Stimulated activated CD8-positive, alpha-beta memory T cell treated with anti-CD3 and anti-CD28 coated beads, Interleukin-15, amount 100 ng/mL, for 48 hours (primary cell): Measurements from ENCODE around the gene CATSPERD.
"Not testable (repeated sequence)": the region's sequence is repeated elsewhere in the genome, so short reads cannot be mapped to it uniquely, and the experiment has no call there.

Experiments used
- DNase-seq, 2 donors: peaks; one replicate each; pipeline ENCODE4 v3.0.0-alpha.2; 2020; ENCODE audit warnings: low read depth in 2 of 2

CATSPERD gene

DNA sequence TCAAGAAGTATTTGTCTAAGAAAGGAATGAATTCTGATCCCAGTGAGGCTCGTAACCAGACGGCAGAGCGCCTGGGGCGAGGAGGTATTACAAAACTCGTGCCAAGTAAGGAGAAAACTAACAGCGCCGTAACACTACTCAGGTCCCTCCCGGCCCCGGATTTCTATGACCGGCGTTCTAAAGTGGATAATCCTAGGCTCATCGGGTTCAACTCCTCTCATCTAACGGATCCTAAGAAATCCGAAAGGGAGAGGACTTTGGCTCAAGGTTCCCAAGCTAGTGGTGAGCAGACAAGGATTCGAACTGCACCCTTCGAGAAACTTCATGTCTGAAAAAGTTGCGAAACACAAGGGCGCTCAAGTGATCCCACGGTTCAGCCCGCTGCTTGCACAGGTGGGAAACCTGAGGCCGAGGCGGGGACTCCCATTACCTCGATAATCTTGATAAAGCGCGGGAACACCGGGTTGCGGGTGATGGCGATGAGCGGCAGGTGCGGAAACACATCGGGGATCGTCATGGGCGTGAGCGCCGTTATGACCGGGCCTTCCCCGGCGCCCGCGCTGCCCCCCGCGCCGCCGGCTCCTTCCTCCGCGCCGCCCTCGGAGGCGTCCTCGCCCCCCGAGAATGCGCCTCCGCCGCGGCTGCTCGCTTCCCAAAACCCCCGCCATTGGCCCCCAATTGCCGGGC is 1.0 kb upstream of the CATSPERD start:
- DNase-seq = no peak

DNA sequence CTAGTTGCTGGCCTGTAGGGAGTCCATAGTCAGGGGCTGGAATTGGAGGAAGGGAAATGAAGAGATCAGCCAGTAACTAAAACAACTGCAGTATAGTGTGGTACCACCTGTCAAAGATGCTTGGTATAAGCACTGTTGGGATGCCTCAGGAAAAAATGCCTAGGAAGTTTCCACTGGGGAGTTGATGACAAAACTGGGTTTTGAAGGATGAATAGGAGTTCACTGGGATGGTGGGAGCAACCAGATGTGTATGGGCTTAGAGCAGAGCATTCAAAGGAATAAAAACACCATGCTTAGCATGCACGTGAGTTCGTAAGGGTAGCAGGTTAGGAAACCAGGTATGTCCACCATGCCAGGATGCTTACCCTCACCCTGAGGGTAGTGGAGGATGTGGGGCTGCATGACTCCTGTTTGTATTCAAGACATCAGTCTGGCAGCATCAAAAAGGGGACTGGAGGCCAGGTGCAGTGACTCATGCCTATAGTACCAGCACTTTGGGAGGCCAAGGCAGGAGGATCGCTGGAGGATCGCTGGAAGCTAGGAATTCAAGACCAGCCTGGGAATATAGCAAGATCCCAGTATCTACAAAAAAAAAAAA is 7.1 kb downstream of the CATSPERD start:
- no peak for DNase-seq

DNA sequence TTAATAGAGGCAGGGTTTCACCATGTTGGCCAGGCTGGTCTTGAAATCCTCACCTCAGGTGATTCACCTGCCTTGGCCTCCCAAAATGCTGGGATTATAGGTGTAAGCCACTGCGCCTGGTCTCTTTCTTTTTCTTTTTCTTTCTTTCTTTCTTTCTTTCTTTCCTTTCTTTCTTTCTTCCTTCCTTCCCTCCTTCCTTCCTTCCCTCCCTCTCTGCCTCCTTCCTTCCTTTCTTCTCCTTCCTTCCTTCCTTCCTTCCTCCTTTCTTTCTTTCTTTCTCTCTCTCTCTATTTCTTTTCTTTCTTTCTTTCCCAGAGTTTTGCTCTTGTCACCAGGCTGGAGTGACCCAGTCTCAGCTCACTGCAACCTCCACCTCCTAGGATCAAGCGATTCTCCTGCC is 12.7 kb downstream of the CATSPERD start:
- not testable (repeated sequence) for DNase-seq

DNA sequence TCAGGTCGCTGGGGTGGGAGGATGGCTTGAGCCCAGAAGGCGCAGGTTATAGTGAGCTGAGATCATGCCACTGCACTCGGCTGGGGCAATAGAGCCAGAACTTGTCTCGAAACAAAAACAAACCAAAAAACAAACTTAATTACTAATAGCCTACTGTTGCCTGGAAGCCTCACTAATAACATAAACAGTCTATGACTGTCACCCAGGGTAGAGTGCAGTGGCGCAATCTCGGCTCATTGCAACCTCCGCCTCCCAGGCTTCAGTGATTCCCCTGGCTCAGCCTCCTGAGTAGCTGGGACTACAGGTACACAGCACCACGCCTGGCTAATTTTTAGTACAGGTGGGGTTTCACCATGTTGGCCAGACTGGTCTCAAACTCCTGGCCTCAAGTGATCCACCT is 18.0 kb downstream of the CATSPERD start:
- DNase-seq = no peak

DNA sequence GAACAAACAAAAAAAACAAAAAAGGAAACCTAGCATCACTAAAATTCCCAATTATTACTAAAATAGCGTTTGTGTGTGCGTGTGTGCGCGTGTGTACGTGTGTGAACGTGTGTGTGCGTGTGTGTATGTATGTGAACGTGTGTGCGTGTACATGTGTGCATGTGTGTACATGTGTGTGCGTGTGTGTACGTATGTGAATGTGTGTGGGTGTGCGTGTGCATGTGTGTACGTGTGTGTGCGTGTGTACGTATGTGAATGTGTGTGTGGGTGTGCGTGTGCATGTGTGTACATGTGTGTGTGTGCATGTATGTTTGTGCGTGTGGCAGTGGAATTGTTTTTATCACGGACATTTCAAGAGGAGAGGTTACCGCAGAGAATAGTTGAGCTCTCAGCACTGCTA is 21.6 kb downstream of the CATSPERD start:
- no peak for DNase-seq

DNA sequence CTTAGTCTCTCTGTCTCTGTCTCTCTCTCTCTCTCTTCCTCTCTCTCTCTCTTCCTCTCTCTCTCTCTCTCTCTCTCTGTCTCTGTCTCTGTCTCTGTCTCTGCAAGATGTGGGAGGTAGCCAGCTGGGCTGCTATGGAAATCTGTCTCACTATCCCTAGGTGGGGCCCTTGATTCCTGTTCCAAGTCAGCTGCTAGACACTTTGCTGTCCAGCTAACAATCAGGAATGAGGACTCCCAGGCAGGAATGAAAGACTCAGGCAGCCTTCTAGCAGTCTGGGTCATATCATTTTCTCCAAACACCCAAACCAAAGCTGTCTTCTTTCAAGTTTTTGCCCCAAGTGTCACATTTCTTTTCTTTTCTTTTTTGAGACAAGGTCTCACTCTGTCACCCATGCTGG is 23.2 kb downstream of the CATSPERD start:
- no peak for DNase-seq

DNA sequence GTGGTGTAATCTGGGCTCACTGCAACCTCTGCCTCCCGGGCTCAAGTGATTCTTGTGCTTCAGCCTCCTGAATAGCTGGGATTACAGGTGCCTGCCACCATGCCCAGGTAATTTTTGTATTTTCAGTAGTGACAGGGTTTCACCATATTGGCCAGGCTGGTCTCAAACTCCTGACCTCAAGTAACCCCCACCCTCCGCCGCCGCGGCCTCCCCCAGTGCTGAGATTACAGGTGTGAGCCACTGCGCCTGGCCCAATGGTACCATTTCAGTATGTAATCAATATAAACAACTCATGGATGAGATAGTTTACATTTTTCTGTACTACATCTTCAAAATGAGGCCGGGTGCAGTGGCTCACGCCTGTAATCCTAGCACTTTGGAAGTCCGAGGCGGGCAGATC is 24.6 kb downstream of the CATSPERD start:
- DNase-seq = not testable (repeated sequence)

DNA sequence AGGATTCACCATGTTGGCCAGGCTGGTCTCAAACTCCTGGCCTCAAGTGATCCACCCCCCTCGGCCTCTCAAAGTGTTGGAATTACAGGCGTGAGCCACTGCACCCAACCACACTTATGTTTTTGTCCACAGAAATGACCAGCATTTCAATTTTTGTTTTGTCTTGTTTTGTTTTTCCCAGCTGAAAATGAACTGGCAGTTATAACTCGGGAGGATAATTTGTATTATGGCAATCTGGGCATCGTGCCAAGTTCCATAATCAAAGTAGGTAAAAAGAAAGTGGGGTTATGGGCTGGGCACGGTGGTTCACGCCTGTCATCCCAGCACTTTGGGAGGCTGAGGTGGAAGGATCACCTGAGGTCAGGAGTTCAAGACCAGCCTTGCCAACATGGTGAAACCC is 28.5 kb downstream of the CATSPERD start:
- DNase-seq = not testable (repeated sequence)

DNA sequence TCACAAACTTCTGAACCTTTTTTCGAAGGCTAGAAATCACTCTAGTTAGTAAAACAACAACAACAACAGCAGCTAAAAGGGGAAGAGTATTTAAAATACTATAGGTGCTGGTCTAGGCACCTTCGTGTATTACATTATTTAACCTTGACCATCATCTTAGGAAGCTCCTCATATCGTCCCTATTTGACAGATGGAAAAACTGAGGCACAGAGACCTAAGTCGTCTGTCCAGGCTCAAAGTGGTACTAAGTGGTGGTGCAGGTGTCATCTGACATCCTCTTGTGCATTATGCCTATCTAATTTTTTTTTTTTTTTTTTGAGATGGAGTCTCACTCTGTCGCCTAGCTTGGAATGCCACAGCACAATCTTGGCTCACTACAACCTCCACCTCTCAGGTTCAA is 29.1 kb downstream of the CATSPERD start:
- DNase-seq = no peak

DNA sequence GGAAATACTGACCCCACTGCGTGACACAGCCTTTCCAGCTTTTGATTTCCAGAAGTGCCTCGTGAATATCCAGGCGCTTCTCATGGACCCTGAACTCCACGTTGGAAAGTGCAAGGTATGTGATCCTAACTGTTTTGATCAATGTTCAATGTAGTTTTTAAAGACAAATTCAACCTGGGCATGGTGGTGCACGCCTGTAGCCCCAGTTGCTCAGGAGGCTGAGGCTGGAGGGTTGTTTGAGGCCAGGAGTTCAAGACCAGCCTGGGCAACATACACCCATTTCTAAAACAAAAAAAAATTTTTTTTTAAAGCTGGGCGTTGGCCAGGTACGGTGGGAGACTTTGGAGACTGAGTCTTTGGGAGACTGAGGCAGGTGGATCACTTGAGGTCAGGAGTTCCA is 31.3 kb downstream of the CATSPERD start:
- DNase-seq = no peak

DNA sequence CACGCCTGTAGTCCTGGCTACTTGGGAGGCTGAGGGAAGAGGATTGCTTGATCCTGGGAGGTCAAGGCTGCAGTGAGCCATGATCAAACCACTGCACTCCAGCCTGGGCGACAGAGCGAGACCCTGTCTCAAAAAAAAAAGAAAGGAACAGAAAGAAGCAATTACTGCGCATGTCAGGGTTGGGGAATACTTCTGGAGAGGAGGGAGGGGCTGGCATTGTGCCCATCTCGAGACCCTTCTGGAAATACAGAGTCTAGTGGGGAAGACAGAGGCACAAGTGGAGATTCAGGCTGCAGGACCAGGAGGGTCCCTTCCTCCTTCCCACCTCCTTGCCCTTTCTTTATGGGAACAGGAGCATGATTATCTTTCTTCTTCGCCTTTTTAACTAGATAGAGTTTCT is 33.3 kb downstream of the CATSPERD start:
- DNase-seq = no peak

DNA sequence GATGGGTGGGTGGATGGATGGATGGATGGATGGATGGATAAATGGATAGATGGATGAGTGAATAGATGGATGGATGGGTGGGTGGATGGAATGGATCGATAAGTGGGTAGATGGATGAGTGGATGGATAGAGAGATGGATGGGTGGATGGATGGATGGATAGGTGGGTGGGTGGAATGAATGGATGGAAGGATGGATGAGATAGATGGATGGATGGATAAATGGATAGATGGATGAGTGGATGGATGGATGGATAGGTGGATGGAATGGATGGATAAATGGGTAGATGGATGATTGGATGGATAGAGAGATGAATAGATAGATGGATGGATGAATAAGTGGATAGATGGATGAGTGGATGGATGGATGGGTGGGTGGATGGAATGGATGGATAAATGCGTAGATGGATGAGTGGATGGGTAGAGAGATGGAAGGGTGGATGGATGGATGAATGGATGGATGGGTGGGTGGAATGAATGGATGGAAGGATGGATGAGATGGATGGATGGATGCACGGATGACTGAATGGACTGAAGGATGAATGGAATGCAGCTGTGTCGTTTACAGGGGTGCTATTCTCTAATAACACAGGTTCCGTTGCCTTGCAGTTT is 42.3 kb downstream of the CATSPERD start:
- no peak for DNase-seq

DNA sequence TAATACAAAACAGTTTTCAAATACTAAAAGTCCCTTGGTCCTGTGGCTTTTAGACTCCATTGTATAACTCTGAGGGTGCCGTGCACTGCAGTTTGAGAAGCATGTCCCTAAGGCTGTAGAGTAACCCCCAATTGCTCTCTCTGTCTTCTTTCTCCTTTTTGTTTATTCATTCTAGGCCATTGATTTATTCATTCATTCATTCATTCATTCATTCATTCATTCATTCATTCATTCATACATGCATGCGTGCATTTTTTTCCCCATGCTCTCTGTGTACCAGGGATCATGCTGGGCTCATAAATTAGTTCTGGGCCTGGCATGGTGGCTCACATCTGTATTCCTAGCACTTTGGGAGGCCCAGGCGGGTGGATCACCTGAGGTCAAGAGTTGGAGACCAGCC is 44.8 kb downstream of the CATSPERD start:
- no peak for DNase-seq

DNA sequence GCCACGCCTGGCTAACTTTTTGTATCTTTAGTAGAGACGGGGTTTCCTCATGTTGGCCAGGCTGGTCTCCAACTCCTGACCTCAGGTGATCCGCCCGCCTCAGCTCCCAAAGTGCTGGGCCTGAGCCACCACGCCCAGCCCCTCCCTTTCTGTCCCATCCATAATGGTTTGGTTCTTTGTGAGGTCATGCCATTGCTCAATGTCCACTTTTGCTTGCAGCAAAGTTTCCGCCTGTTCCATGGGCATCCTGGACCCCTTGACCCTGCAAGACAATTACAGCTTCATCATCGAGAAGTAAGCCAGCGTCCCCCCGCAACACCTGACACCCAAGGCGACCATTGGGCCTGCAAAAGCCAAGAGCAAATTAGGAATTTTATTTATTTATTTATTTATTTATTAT is 47.5 kb downstream of the CATSPERD start:
- no peak for DNase-seq

DNA sequence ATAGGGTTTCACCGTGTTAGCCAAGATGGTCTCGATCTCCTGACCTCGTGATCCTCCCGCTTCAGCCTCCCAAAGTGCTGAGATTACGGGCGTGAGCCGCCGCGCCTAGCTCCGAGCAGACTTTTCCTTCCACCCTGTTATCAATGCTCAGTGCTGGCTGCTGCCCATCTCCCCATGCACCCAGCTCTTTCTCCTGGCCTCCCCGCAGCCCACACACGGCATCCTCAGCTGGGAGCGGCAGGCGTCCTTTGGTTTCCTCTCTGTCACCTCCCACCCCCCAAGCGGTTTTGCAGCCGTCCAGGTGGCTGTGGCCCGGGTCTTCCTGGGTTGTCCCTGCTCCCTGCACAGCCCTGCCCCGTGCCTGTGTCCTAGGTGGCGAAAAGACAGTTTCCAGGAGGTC is 52.0 kb downstream of the CATSPERD start:
- DNase-seq = no peak

DNA sequence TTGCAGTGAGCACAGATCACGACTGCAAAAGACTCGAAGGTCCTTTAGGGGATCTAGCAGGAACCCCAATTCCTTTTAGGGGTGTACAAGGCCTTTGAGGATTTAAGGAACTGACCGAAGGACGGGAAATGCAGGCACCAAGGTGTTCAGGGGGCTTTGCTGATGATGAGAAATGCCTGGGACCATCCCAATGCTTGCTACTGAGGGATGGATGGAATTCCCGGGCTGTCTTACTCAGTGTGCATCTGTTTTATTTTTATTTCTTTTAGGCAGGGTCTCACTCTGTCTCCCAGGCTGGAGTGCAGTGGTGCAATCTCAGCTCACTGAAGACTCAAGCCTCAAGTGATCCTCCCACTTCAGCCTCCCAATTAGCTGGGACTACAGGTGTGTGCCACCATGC is 52.8 kb downstream of the CATSPERD start:
- no peak for DNase-seq

DNA sequence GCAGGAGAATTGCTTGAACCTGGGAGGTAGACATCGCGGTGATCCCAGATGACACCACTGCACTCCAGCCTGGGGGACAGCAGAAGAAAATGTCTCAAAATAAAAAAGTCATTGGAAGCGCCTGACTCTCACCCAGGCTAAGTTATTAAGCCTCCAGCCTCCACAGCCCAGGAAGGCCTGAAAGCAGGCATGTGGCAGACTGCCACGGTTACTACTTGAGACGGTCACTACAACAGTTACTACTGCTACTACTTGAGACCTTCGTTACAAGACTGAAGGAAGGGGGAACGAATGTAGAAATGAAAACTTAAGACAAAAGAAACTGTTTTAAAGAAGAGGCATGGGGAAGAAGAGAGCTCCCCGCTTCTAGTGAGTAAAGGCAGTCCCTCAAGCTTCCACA is 54.5 kb downstream of the CATSPERD start:
- no peak for DNase-seq

DNA sequence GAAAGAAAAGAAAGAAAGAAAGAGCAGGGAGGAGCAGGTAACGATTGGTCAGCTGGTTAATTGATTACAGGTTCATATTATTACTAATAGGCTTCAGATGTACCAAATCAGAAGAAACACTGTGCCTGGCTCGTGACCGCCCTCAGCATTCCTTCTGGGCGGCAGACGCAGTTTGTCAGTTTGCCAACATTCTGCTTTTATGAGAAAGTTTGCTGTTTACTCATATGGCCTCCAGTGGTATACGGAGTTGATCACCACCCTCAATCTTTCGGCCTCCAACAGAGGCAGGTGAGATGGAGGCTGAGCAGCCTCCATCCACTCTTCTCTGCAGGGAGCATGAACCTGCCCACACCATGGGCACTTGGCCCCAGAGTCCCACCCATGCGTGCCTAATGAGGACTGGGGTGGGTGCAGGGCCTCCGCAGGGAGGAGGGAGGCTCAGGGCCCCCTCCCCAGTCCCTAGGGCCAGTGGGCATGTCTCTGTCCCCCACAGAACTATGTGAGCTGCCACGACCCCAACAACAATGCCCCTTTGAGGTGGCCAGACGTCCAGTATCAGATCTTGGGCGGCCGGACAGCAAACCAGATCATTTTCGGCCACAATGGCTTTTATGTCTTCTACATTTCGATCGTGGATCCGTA is 55.4 kb downstream of the CATSPERD start:
- DNase-seq = no peak

DNA sequence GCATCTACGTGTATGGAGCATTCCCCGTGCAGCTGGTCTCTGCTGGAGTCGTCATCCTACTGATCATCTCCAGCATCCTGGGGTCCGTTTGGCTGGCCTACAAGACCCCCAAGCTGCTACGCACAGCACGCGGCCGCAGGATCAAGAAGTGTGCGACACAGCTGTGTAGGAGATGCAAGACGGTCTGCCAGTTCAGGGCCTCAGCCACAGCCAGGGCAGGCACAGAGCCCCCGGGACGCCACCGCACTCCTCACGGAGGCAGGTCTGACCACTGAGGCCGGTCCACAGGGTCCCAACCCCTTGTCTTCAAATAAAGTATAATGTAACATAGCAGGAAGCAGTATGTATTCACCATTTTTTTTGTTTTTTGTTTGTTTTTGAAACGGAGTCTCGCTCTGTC is 58.0 kb downstream of the CATSPERD start:
- DNase-seq = no peak

DNA sequence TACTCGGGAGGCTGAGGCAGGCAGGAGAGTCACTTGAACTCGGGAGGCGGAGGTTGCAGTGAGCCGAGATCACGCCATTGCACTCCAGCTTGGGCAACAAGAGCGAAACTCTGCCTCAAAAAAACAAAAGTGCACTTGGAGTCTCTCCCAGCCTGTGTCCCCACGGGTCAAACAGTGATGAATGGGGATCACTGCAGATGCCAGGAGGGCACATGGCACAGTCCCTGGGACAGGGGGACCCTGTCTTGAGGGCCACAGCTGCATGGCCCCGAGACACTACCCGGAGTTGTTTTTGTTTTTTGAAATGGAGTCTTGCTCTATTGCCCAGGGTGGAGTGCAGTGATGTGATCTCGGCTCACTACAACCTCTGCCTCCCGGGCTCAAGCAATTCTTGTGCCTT is 60.5 kb downstream of the CATSPERD start:
- DNase-seq = not testable (repeated sequence)

DNA sequence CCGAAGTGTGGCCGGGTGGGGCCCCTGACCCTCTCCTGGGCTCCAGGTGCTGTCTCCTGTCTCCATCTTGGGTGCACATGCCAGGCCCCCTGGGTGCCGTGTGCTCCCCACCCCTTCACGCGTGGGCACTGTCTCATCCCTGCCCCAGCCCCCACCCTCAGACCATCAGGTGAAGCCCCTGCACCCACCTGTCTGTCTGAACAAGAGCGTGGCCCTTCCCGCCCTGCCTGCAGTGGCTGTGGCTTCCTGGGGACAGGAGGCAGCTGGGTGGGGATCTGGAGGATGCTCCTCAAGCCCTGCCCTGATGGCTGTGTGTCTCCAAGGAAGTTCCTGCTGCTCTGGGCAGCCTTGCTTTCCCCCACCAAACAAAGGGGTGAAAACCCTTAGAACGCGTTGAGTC is 61.9 kb downstream of the CATSPERD start:
- no peak for DNase-seq

DNA sequence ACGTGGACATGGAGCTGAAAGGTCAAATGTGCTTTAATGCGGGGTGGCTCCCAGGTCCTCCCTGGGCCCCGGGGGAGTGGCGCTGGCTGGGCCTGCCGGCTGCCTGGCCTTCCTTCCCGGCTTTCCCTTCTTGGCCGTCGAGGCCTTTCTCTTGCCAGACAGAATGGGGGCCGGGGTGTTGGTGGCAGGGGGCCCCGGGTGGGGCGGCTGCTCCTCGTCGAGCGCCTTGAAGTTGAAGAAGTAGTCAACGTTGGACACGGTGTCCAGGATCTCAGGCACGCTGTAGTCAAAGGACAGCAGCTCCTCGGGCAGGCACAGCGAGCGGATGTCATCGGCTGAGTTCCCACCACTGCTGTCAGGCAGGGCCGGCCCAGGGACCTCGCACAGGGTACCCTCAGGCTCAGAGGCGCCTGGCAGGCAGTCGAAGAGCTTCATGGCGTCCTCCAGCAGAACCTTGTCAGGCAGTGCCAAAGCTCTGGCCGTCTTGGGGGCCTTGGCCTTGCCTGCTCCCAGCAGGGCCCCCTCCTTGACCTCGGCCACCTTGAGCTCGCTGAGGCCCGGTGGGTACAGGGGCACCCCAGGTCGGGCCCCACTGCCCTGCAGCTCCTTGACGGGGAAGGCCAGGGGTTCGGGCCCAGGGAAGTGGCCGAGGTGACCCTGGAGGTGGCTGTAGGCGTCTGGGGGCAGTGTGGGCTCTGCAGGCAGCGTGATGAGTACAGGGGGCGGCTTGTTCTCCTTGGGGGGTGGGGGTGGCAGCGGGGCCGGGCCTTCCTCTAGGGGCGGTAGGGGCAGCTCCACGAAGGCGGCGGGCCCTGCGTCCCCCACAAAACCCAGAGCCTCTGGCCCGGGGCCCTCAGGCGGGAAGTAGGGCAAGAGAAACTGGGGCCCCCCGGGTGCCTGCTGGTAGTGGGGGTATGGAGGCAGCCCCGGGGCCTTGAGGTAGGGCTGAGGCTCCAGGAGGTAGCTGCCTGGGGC is 62.8 kb downstream of the CATSPERD start:
- no peak for DNase-seq
